OCI-LY3 (cell line): ENCODE data around the gene HLA-F.

Source experiments
- H2AFZ ChIP-seq: fragments of 200-600, 300-600 bp; shearing (Covaris generic); 2 replicates; pipeline ENCODE4 v1.6.0; 2014; ENCODE audit warnings: antibody characterized with exemption, low read depth, low read length
- H3K27ac ChIP-seq: fragments of 200-600, 300-600 bp; sonication (generic); 2 replicates; pipeline ENCODE4 v1.5.1; 2014; ENCODE audit warnings: mild to moderate bottlenecking, low read length, moderate library complexity, mixed read lengths
- H3K27me3 ChIP-seq: fragments of 200-600, 300-600 bp; sonication (generic); 2 replicates; pipeline ENCODE4 v1.6.1; 2014; ENCODE audit warnings: low read depth, low read length, mixed read lengths
- H3K36me3 ChIP-seq: fragments of 200-600, 300-600 bp; sonication (generic); replicated peaks from 2 replicates; pipeline ENCODE3; 2014; ENCODE audit warnings: low read depth, low read length, mixed read lengths
- H3K4me1 ChIP-seq: fragments of 300-600, 200-600 bp; sonication (generic); 2 replicates; pipeline ENCODE4 v1.6.1; 2014; ENCODE audit warnings: low read length, mixed read lengths
- H3K4me2 ChIP-seq: fragments of 200-600, 300-600 bp; sonication (generic); 2 replicates; pipeline ENCODE4 v1.6.1; 2014; ENCODE audit warnings: low read length, mixed read lengths
- H3K4me3 ChIP-seq: fragments of 300-600, 200-600 bp; sonication (generic); 2 replicates; pipeline ENCODE4 v1.5.1; 2014; ENCODE audit warnings: antibody characterized with exemption, mild to moderate bottlenecking, low read length, moderate library complexity
- H3K79me2 ChIP-seq: fragments of 300-600, 200-600 bp; shearing (Covaris generic); 2 replicates; pipeline ENCODE4 v1.6.1; 2014; ENCODE audit warnings: mild to moderate bottlenecking, low read length, mixed read lengths
- H3K9ac ChIP-seq: fragments of 300-600, 200-600 bp; shearing (Covaris generic); 2 replicates; pipeline ENCODE4 v1.6.0; 2014; ENCODE audit warnings: mild to moderate bottlenecking, low read length, moderate library complexity
- H3K9me3 ChIP-seq: fragments of 200-600, 300-600 bp; shearing (Covaris generic); 2 replicates; pipeline ENCODE4 v1.6.1; 2014; ENCODE audit warnings: low read length, mixed read lengths; ENCODE audit not compliant: insufficient read depth
- H4K20me1 ChIP-seq: fragments of 200-600, 300-600 bp; sonication (generic); 2 replicates; pipeline ENCODE4 v1.6.1; 2016; ENCODE audit warnings: low read length, mixed read lengths; ENCODE audit not compliant: insufficient read depth
- CTCF ChIP-seq: fragments of 200-600, 300-600 bp; sonication (generic); IDR thresholded peaks from 2 replicates; pipeline ENCODE4 v1.5.1; 2014; ENCODE audit warnings: antibody characterized with exemption, low read length, low read depth
- EZH2phosphoT487 ChIP-seq: fragments of 200-600 bp; shearing (Covaris generic); IDR thresholded peaks from 2 replicates; pipeline ENCODE4 v1.6.1; 2018; ENCODE audit warnings: antibody characterized with exemption, mixed run types, low read depth

HLA-F gene

GRCh38 chr6:29678114-29678513 is 45.1 kb upstream of the HLA-F start:
- Histone ChIP-seq H3K27ac (no peak overlapping the region), H4K20me1 (no peaks in the 10 kb centered on the region), H3K79me2 (no peaks in the 10 kb centered on the region), H3K27me3 (no peaks in the 10 kb centered on the region), H3K36me3 (no peaks in the 10 kb centered on the region), H2AFZ (no peak overlapping the region), H3K4me1 (no peaks in the 10 kb centered on the region), H3K4me3 (no peak overlapping the region), H3K4me2 (no peak overlapping the region), H3K9me3 (no peaks in the 10 kb centered on the region), H3K9ac (no peak overlapping the region)
- no peak for TF ChIP-seq EZH2phosphoT487
- TF ChIP-seq CTCF = no peak

- Histone ChIP-seq H3K4me2 (no peak overlapping the region), H3K27me3 (no peaks in the 10 kb centered on the region), H2AFZ (no peak overlapping the region), H3K27ac (no peak overlapping the region), H3K9me3 (no peaks in the 10 kb centered on the region), H3K4me1 (no peaks in the 10 kb centered on the region), H3K9ac (no peak overlapping the region), H3K4me3 (no peak overlapping the region), H3K79me2 (no peaks in the 10 kb centered on the region), H3K36me3 (no peaks in the 10 kb centered on the region), H4K20me1 (no peaks in the 10 kb centered on the region)
- TF ChIP-seq EZH2phosphoT487 (no peak), CTCF (no peak)
Observed at GRCh38 chr6:29679962-29680361, 43.3 kb upstream of the HLA-F start.

- H2AFZ ChIP-seq = no peak overlapping the region
- H4K20me1 ChIP-seq = no peaks in the 10 kb centered on the region
- TF ChIP-seq CTCF (no peak), EZH2phosphoT487 (no peak)
- H3K4me2 ChIP-seq = no peak overlapping the region
- H3K36me3 ChIP-seq = no peaks in the 10 kb centered on the region
- H3K9ac ChIP-seq = no peak overlapping the region
- H3K4me1 ChIP-seq = no peaks in the 10 kb centered on the region
- no peak overlapping the region for H3K27ac ChIP-seq
- no peaks in the 10 kb centered on the region for H3K27me3 ChIP-seq
- H3K79me2 ChIP-seq = no peaks in the 10 kb centered on the region
- no peak overlapping the region for H3K4me3 ChIP-seq
- no peaks in the 10 kb centered on the region for H3K9me3 ChIP-seq
Observed at GRCh38 chr6:29680416-29680815, 42.8 kb upstream of the HLA-F start.

GRCh38 chr6:29680904-29681303 is 42.3 kb upstream of the HLA-F start, which contains the start of gene ZFP57:
Gene ZFP57, minus strand, starts transcription at chr6:29681152. Its CDS starts 4,149 bp downstream, at chr6:29677003.
- H3K36me3 ChIP-seq = no peaks in the 10 kb centered on the region
- TF ChIP-seq EZH2phosphoT487 (no peak), CTCF (no peak)
- no peaks in the 10 kb centered on the region for H3K4me1 ChIP-seq
- no peak within 1 kb of the TSS for H3K4me3 ChIP-seq
- H3K27me3 ChIP-seq = no peaks in the 10 kb centered on the region
- H3K9me3 ChIP-seq = no peaks in the 10 kb centered on the region
- no peak within 1 kb of the TSS for H3K9ac ChIP-seq
- H3K4me2 ChIP-seq = no peak within 1 kb of the TSS
- H4K20me1 ChIP-seq = no peaks in the 10 kb centered on the region
- no peak within 1 kb of the TSS for H2AFZ ChIP-seq
- H3K79me2 ChIP-seq = no peaks in the 10 kb centered on the region
- no peak within 1 kb of the TSS for H3K27ac ChIP-seq
